ENCODE results near the gene PDSS1. TPM values are rescaled to one million over a fixed set of nuclear protein-coding genes. Genes with fewer than 3 reads are reported as not detected.
"Not testable (repeated sequence)": the region's sequence is repeated elsewhere in the genome, so short reads cannot be mapped to it uniquely, and the experiment has no call there.

Gene PDSS1
- polyA plus RNA-seq, 1 of the 3 experiments (the other 2 are of a cell fraction) = 14.9 TPM

GRCh38 chr10:26787362-26787761, 89.9 kb downstream of the PDSS1 start:
- ChIA-PET POLR2A (no interaction called here), CTCF (no interaction called here)
- Histone ChIP-seq H3K4me3 (ENCODE audit: low read depth in 2 of 2, low read length in 1 of 2) (no peak overlapping the region), H3K27me3 (ENCODE audit: insufficient read depth) (no peaks in the 10 kb centered on the region), H3K36me3 (replicated peaks in 1 of 2; ENCODE audit: control insufficient read depth in 1 of 2, insufficient read depth in 2 of 2, low read length in 1 of 2) (no peaks in the 10 kb centered on the region), H3K4me2 (no peak overlapping the region), H3K79me2 (ENCODE audit: insufficient read depth) (peaks cover 69% of the 10 kb centered on the region; the same call in 1 of the 2 replicates), H3K9me2 (no peaks in the 10 kb centered on the region), H3K4me1 (ENCODE audit: control insufficient read depth in 1 of 2, insufficient read depth in 2 of 2, low read depth in 1 of 2, low read length in 1 of 2) (no peaks in the 10 kb centered on the region), H2AFZ (ENCODE audit: low read depth) (no peak overlapping the region), H3K27ac (ENCODE audit: low read depth in 2 of 2, low read length in 1 of 2) (no peak overlapping the region), H3K9ac (no peak overlapping the region), H3K9me3 (no peaks in the 10 kb centered on the region), H3F3A (replicated peaks; ENCODE audit: insufficient read depth) (no peaks in the 10 kb centered on the region), H4K20me1 (ENCODE audit: insufficient read depth) (peaks cover 16% of the 10 kb centered on the region)
- no peak for DNase-seq
- WGBS (ENCODE audit: low lambda C conversion rate) = 94% methylated on average over 3 of the region's 3 CpGs
- no peak for TF ChIP-seq FOXJ3 (CRISPR knock-in tag; IDR thresholded peaks at IDR 0.05)
- TF ChIP-seq YY1 (IDR thresholded peaks at IDR 0.05; ENCODE audit: low read depth) = no peak
- TF ChIP-seq, protein P1, sequence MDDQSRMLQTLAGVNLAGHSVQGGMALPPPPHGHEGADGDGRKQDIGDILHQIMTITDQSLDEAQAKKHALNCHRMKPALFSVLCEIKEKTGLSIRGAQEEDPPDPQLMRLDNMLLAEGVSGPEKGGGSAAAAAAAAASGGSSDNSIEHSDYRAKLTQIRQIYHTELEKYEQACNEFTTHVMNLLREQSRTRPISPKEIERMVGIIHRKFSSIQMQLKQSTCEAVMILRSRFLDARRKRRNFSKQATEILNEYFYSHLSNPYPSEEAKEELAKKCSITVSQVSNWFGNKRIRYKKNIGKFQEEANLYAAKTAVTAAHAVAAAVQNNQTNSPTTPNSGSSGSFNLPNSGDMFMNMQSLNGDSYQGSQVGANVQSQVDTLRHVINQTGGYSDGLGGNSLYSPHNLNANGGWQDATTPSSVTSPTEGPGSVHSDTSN (IDR thresholded peaks at IDR 0.05) = no peak
- no peak for TF ChIP-seq FOSL2 (IDR thresholded peaks at IDR 0.05; ENCODE audit: borderline replicate concordance, low read depth)
- no peak for TF ChIP-seq NFIC (IDR thresholded peaks at IDR 0.05; ENCODE audit: borderline replicate concordance)
- TF ChIP-seq FOXM1 (IDR thresholded peaks at IDR 0.05; ENCODE audit: low read depth) = no peak
- TF ChIP-seq RXRA (IDR thresholded peaks at IDR 0.05; ENCODE audit: borderline replicate concordance, low read depth) = no peak
- no peak for TF ChIP-seq MEF2A (IDR thresholded peaks at IDR 0.05; ENCODE audit: borderline replicate concordance, low read depth)
- TF ChIP-seq POLR2AphosphoS5 (IDR thresholded peaks at IDR 0.05; ENCODE audit: low read depth, low read length) = no peak
- no peak for TF ChIP-seq NRF1 (IDR thresholded peaks at IDR 0.05; ENCODE audit: low read depth, low read length)
- no peak for TF ChIP-seq SIN3A (IDR thresholded peaks at IDR 0.05; ENCODE audit: borderline replicate concordance, low read depth, low read length)
- no peak for TF ChIP-seq IRF3 (IDR thresholded peaks at IDR 0.05; ENCODE audit: low read depth, low read length)
- no peak for TF ChIP-seq RFX5 (IDR thresholded peaks at IDR 0.05; ENCODE audit: low read length)

DNA sequence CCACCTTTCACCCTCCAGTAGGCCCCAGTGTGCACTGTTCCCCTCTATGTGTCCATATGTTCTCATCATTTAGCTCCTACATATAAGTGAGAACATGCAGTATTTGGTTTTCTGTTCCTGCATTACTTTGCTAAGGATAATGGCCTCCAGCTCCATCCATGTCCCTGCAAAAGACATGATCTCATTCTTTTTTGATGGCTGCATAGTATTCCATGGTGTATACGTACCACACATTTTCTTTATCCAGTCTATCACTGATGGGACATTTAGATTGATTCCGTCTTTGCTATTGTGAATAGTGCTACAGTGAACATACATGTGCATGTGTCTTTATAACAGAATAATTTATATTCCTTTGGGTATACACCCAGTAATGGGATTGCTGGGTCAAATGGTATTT, 92.3 kb downstream of the PDSS1 start:
- DNase-seq; H3K9ac ChIP-seq; H3K9me2 ChIP-seq; POLR2A ChIA-PET; H2AFZ ChIP-seq (ENCODE audit: low read depth); H3F3A ChIP-seq (replicated peaks; ENCODE audit: insufficient read depth); H3K9me3 ChIP-seq; H3K4me1 ChIP-seq (ENCODE audit: control insufficient read depth in 1 of 2, insufficient read depth in 2 of 2, low read depth in 1 of 2, low read length in 1 of 2); H3K4me3 ChIP-seq (ENCODE audit: low read depth in 2 of 2, low read length in 1 of 2); H3K27ac ChIP-seq (ENCODE audit: low read depth in 2 of 2, low read length in 1 of 2); H3K4me2 ChIP-seq; H3K27me3 ChIP-seq (ENCODE audit: insufficient read depth); H3K36me3 ChIP-seq (replicated peaks in 1 of 2; ENCODE audit: control insufficient read depth in 1 of 2, insufficient read depth in 2 of 2, low read length in 1 of 2): not testable (repeated sequence)
- H3K79me2 ChIP-seq (ENCODE audit: insufficient read depth) = peaks cover 69% of the 10 kb centered on the region
- CTCF ChIA-PET = interaction anchor here (1.3 kb wide), 1 partner anchor 64 kb away, joined by 3 read pairs; no protein-coding TSS in a partner anchor
- 96% methylated on average over 2 of the region's 2 CpGs for WGBS (ENCODE audit: low lambda C conversion rate)
- peaks cover 27% of the 10 kb centered on the region for H4K20me1 ChIP-seq (ENCODE audit: insufficient read depth)

Measured in SK-N-SH (cell line).